ENCODE data around the gene ZNF581.

ZNF581 gene

DNA sequence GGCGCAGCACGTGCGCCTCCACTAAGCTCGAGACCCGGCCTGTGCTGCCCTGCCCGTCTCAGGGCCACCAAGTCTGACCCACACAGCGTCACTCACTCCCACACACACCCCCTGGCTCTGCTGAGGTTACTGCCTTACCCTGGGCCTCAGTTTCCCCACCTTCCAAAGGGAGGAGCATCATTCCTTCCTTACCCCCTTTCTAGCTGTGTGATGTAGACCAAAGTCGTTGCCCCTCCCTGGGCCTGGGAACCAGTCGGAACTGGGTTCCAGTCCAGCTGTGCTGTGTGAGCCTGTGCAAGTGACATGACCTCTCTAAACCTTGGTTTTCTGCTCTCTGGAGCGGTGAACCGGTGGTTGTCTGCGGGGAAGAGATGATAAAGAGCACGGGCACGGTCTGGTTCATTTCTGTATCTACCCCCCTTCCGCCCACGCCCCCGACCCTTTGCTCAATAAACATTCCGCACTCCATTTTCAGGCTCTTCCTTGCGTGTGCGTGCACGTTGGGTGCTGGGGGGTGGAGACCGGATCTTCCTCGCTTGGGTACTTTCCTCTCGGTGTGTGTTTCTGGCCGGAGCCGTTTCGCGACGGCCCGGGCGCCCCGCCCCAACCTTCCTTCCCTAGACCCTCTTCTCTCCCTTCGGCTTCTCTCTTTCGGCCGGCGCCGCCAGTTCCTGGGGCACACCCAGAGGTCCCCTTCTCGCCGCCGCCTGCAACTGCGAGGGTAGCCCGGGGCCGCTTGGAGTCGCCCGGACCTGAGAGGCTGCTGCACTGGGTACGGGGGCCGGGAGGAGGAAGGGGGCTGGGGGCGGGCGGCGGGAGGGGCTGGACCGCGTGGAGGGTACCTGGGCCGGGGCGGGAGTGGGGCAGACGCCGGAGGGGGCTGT is at the start of gene ZNF581:
TSS of gene ZNF581 (plus strand) at position 647 of the 884 bp plus-strand sequence. CDS start 923 bp downstream, outside the sequence.
- DNase-seq = peak; percentile 86

DNA sequence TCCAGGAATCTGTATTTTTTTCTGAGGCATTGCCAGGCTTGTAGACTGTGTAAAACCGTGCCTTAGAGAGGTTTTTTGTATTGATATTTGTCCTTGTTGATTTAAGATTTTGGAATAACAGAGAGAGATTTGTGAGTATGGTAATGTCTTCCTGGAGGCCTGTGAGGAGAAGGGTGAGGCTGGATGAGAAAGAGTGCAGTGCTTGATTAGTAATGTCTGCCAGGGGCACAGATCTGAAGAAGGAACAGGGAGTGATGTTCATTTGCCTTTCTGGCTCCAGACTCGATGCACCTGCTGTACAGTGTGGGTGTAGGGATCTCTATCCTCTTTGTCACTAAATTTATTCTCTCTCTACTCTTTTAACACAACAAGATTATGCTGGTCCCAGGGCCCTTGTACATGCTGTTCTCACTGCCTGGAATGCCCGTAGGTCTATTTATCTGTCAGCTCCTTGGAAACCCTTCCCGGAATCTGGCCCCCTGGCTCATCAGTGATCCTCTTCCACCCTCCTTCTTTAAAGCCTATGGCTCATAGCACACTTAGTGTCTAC is 48.4 kb upstream of the ZNF581 start:
- no peak for DNase-seq

GRCh38 chr19:55596304-55596703 is 47.1 kb upstream of the ZNF581 start:
- DNase-seq = no peak

DNA sequence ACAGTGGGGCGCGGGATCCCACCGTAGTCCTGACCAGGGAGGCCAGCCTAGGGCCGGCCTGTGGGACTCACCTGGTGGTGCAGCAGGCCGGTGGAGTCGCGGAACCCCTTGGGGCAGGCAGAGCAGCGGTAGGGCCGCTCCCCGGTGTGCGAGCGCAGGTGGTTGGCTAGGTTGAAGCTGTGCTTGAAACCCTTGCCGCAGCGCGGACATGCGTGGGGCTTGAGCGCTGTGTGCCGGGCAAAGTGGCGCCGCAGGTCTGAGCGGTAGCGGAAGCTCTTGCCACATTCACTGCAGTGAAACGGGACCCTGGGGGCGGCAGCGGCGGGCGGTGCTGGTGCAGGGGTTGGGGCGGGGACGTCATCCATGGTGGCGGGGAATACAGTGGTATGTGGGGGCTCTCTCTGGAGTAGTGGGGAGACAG is 45.9 kb upstream of the ZNF581 start:
- no peak for DNase-seq

DNA sequence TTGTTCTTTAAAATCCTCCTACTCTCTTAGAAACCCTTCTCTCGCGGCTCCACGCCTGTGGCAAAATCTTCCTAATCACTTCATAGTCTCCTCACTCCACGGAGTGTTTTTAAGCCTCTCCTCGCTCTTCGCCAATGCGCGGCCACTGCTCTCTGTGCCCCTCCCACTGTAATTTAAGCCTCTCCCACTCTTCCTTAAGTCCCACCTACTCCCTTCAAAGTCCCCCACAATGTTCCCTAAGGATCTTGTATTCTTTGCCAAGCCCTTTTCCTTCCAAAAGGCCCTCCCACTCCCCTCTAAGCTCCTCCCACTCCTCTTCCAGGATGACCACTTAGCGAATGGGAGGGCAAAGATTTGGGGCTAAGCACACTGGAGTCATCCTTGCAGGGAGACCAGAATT is 45.4 kb upstream of the ZNF581 start:
- no peak for DNase-seq

DNA sequence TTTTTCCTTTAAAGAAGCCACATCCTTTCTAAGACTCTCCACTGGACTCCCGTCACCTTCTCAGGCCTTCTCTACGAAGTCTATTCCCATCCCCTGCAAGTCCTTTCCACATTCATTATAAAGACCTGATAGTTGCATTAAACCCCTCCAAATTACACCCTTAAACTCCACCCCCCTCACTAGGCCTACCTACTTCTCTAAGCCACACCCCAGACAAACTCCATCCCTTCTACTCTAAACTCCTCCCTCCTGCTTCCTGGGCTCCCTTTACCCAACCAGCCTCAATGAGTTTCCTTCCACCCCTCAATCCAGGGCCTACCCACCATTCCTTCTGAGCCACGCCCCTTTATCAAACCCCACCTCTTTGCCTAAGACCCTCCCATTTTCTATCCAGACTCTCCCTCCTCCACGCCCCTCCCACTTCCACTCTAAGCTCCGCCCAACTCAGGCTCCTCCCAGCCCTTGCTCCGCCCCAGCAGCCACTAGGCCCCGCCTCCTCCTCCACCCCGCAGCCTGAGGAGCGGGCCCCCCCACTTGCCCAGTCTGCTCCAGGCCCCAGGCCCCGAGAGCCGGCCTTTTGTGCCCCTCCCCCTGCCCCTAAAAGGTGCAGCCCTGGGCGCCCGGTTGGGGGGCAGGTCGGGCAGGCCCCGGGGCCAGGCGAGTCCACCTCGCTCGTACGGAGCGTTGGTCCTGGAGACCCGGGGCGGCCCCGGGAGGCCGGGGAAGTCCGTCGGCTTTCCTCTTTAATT is 44.6 kb upstream of the ZNF581 start:
- peak; percentile 86 for DNase-seq

GRCh38 chr19:55599468-55599841 is 44.0 kb upstream of the ZNF581 start, which contains the start of gene FIZ1:
Gene FIZ1 (minus strand): TSS chr19:55599517. CDS start chr19:55597865, 1,652 bp downstream.
- peak; percentile 96 for DNase-seq

DNA sequence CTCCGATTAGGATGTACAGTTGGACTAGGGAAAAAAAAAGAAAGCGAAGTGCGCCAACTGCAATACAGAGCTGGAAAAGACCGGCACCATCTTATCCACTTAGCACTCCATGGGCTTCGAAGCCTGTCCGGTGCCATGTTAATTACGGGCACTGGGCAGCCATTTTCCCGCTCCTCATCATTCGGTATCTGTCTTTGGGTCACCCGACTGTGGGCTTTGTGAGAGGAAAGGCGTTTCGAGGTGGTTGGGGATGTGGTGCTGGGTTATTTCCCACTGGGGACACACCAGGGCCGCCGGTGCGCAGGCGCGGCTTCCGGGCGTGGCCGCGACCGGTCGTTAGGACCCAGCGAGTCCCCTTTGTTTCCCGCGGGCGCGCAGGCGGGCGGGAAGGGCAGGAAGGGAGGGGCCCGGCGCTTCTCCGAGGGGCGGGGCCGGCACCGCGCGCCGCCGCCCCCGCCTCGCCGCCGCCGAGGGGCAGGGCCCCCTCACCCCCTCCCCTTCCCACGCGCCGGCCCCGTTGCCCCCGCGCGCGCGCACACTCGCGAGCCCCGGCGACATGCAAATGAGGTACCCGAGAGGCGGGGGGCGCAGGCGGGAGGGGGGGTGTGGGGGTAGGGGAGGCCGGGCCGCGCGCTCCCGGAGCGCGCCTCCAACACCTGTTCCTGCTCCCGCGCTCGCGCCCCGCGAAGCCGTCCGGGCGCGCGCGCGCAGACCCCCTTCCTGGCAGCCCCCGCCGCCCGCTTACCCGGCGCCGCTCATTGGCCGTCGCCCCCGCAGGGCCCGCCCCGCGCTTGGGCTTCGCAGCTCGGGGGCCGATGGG is 43.4 kb upstream of the ZNF581 start, which contains the start of gene ZNF524:
TSS of gene ZNF524 (plus strand) at position 447 of the 820 bp plus-strand sequence. CDS start 1,825 bp downstream, outside the sequence.
- peak; percentile 85 for DNase-seq

GRCh38 chr19:55600662-55601028 is 42.8 kb upstream of the ZNF581 start:
- no peak for DNase-seq

- DNase-seq = no peak
These were observed 42.4 kb upstream of the ZNF581 start for GRCh38 chr19:55601084-55601483.

GRCh38 chr19:55602104-55603001 is 41.1 kb upstream of the ZNF581 start:
- DNase-seq = no peak

DNA sequence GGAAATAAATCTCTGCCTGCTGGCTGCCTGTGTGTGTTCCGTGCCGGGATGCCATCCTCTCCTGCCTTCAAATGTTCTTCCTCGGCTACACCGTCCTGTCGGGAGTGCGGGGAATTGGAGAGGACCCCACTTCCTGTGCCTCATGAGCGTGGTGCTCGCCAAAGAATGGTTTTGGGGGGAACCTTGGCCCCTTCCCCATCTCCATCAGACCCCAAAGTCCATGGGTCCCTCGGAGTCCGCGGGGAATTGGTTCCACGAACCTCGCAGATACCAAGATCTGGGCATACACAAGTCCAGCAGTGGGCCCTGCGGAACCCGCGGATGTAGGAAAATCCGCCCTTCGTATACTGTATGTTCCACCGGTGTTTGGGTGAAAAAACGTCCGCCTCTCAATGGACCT is 40.3 kb upstream of the ZNF581 start:
- no peak for DNase-seq

- no peak for DNase-seq
These were observed 39.7 kb upstream of the ZNF581 start for GRCh38 chr19:55603581-55604292.

DNA sequence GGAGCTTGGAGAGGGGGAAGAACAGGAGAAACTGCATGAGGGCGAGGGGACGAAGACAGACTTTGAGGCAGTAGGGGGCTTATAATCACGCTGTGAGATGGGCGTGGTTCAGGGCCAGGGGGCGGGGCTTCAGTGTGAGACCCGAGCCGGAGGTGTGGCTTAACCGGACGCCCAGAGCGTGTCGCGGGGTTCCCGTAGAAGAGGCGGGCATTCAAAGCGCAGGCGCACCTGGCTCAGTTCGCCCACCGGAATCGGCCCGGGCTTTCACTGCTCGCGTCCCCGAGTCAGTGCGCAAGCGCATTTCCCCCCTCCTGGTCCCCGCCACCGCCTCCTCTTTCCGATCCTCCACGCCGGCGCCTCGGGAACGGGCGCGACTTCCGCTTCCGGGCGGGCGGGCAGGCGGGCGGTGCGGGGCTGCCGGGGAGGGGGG is 38.2 kb upstream of the ZNF581 start:
- DNase-seq = peak; percentile 99

DNA sequence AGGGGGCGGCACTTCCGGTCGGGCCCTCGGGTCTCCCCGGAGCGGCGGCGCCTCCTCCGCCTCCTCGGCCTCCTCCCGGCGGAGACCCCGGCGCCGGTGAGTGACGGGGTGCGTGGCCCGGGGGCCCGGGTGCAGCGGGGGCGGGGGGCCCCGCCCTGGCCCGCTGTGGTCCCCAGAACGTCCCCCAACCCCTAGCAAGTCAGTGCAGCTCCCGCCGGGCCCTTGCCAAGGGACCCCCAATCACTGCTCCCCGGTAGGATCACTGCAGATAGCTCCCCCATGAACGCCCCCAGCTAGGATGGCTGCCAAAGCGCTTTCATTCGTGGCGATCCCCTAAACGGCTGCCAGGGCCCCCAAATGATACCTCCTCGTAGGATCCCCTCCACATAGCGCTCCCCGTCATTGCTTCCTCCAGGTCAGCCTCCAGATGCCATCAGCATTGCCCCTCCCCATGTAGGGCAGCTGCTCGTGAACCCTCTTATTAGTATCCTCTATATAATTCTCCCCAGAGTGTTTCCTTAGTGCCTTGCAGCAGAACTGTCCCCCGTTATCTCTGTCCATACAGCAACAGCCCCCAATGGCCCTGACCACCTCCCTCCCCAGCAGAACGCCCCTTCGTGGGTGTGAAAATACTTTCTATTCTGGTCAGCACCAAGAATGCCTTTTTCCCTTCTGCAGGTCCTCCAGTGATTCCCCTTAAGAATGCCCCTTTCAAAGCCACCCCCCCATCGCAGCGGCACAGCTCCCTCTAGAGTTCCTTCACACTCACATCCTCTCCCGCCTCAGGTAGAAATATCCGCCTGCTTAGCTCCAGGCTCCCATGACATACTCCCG is 37.6 kb upstream of the ZNF581 start, which contains the start of gene ZNF865:
TSS of gene ZNF865 (plus strand) at position 11 of the 834 bp plus-strand sequence. CDS start 7,972 bp downstream, outside the sequence.
- peak; percentile 69 for DNase-seq

- no peak for DNase-seq
These were observed 37.0 kb upstream of the ZNF581 start for GRCh38 chr19:55606471-55606787.

GRCh38 chr19:55606817-55607216 is 36.6 kb upstream of the ZNF581 start:
- DNase-seq = no peak

DNA sequence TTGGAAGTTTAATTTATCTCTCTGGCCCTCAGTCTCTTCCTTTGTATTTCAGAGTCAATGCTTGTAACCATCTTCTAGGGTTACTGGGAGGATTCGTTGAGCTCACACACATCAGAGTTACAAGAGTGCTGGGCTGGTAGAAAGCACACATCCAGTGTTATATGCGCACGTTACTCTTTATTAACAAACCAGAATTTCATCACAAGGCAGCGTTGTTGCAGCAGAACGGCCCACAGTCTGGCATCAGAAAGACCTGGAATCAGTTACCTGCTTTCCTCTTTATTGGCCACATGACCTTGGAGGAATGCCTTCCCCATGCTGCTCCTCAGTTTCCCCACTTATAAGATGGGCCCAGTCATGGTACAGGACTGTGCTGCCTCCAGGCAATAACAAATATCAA is 34.1 kb upstream of the ZNF581 start:
- no peak for DNase-seq

DNA sequence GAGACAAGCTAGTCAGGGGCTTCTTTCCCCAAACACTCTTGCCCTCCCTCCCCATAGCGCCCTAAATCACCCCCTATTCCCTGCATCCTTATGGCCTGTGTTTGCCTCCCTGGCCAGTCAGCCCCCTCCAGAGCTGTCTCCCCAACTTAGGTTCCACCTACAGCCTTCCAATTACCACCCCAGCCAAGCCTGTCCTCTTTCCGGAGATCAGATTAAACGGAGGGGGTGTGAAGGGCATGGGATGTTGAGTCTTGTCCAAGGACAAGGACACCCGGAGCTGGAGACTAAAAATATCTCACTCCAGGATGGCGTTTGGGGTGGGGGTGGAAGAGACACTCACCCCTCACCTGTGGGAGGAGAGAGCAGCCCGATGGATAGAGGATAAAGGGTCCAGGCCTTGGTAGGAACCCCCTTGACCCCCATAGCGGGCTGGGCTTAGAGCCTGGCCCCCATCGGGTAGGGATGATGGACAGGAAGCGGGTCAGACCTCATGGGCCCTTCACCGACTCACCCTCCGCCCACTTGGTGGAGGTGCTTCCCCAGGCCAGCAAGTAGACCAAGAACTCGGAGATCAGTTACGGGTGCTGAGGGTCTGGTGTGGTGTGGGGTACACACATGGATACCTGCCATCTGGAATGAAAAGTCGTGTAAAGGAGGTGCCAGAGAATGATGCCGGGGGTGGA is 32.0 kb upstream of the ZNF581 start:
- DNase-seq = no peak
